ENCODE results near the gene NUDT14.

DNA sequence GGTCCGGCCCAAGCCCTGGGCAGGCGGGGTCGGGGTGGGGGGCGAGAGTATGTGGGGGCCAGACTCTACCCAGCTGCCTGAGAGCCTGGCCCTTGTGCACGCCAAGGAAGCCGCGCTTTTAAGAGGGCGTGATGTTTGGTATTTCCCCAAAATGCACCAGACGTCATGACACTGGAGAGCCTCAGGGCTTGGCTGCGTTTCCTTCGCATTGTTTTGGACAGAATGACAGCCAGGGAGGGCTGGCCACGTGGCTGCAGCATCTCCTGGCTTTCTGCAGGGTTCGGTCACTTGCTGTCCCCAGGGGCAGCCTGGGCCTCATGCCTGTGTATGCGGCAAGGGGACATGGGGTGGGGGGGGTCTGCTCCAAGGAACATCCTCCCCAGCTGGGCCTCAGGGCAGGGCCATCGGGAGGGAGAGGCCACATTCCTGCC is 16.1 kb upstream of the NUDT14 start:
- TF ChIP-seq SUZ12 (IDR thresholded peaks at IDR 0.05; ENCODE audit: extremely low read depth, insufficient read depth, insufficient read length) (no peak), YY1 (IDR thresholded peaks at IDR 0.05; ENCODE audit: insufficient read depth, insufficient read length) (no peak), ZNF274 (IDR thresholded peaks at IDR 0.05; ENCODE audit: low read depth, low read length) (no peak)
